ENCODE results near the gene RPS27L.
"Not testable (repeated sequence)": the region's sequence is repeated elsewhere in the genome, so short reads cannot be mapped to it uniquely, and the experiment has no call there.

RPS27L gene

GRCh38 chr15:63135281-63135680 is 22.0 kb downstream of the RPS27L start:
- DNase-seq, result no peak

GRCh38 chr15:63134245-63134985 is 22.9 kb downstream of the RPS27L start:
- DNase-seq, result no peak

- no peak for DNase-seq
Measured at GRCh38 chr15:63133786-63134185, 23.5 kb downstream of the RPS27L start.

- no peak for DNase-seq
Measured at GRCh38 chr15:63126726-63127125, 30.6 kb downstream of the RPS27L start.

GRCh38 chr15:63124506-63124905 is 32.8 kb downstream of the RPS27L start:
- no peak for DNase-seq

GRCh38 chr15:63122002-63122875 is 35.0 kb downstream of the RPS27L start:
- peak; percentile 73 for DNase-seq

GRCh38 chr15:63121382-63122001 is 35.8 kb downstream of the RPS27L start, which contains the start of gene LACTB:
Gene LACTB (plus strand): TSS chr15:63121861. CDS start chr15:63121872, 11 bp downstream.
- peak; percentile 86 for DNase-seq

- DNase-seq, result no peak
Measured at GRCh38 chr15:63118854-63119253, 38.4 kb downstream of the RPS27L start.

GRCh38 chr15:63114465-63114864 is 42.8 kb downstream of the RPS27L start:
- no peak for DNase-seq

- DNase-seq, result no peak
Measured at GRCh38 chr15:63112871-63113270, 44.4 kb downstream of the RPS27L start.

- DNase-seq, result no peak
Measured at GRCh38 chr15:63111481-63111880, 45.8 kb downstream of the RPS27L start.

GRCh38 chr15:63110428-63111026 is 46.8 kb downstream of the RPS27L start:
- DNase-seq, result no peak

GRCh38 chr15:63109920-63110319 is 47.4 kb downstream of the RPS27L start:
- DNase-seq, result no peak

GRCh38 chr15:63109498-63109897 is 47.8 kb downstream of the RPS27L start:
- no peak for DNase-seq

- no peak for DNase-seq
Measured at GRCh38 chr15:63107895-63108546, 49.3 kb downstream of the RPS27L start.

- not testable (repeated sequence) for DNase-seq
Measured at GRCh38 chr15:63105354-63105753, 51.9 kb downstream of the RPS27L start.

- DNase-seq, result no peak
Measured at GRCh38 chr15:63104727-63105126, 52.5 kb downstream of the RPS27L start.

- no peak for DNase-seq
Measured at GRCh38 chr15:63103416-63103815, 53.9 kb downstream of the RPS27L start.

- not testable (repeated sequence) for DNase-seq
Measured at GRCh38 chr15:63099581-63099980, 57.7 kb downstream of the RPS27L start.

- not testable (repeated sequence) for DNase-seq
Measured at GRCh38 chr15:63098901-63099300, 58.4 kb downstream of the RPS27L start.
